Suppressor macrophage (primary cell): ENCODE results near the gene GPR37.

ENCODE experiments used
- DNase-seq, 4 experiments: peaks; one replicate each; pipeline ENCODE4 v3.0.0-alpha.2; 2020 to 2022

GPR37 gene

GRCh38 chr7:124780056-124780455, 14.5 kb upstream of the GPR37 start:
- DNase-seq = no peak

DNA sequence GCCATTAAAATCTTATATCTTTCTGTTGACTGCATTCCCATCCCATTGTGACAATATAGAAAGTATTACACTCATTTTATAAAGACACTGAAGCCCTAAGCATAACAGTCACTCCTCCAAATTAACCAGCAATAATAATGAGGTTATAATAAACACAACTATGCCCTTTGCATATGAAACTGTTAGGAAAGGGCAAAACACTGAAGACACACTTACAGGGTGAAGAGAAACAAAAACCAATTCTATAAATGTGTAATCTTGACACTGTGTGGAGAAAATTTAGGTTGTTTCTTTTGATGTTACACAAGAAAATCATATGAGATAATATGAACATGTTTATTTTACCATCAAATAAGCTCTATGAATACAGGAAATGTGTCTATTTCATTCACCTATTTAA, 14.0 kb upstream of the GPR37 start:
- no peak for DNase-seq

DNA sequence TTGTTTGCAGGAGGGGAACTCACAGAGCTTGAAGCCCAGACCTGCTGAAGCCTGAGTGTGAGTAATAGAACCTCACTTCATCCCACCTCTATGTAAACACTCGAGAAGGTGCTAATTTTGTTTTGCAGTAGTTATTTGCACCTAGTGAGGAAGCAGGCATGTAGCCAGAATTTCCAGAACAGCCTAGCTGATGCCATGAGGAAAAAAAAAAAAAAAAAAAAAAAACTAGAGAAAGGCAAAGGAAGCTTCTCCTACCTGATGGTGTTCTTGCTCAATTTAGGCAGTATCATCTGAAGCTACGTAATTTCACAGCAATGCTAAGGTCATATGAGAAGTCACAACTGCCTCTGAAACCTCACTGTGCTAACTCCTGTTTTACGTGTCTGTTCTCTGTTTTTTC, 13.6 kb upstream of the GPR37 start:
- no peak for DNase-seq

DNA sequence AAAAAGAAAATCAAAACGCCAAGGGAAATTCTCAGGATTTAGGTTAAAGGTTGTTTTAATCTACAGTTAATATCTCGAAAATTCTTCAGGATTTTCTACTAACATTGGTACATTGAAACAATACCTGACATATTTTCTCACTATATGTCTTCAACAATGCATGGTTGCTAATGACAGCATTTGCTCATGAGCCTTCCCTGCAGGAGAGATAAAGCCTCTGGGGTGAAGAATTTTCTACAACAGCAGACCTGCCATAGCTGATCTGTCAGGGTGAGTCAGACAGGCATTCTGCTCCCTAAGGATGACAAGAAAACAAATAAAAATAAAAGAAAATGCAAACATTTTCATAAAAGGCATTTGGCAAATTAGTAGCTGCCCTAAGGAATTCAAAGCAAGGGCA, 11.7 kb upstream of the GPR37 start:
- DNase-seq = no peak

GRCh38 chr7:124776153-124776552, 10.6 kb upstream of the GPR37 start:
- DNase-seq = no peak

GRCh38 chr7:124775422-124775821, 9.8 kb upstream of the GPR37 start:
- DNase-seq = no peak

DNA sequence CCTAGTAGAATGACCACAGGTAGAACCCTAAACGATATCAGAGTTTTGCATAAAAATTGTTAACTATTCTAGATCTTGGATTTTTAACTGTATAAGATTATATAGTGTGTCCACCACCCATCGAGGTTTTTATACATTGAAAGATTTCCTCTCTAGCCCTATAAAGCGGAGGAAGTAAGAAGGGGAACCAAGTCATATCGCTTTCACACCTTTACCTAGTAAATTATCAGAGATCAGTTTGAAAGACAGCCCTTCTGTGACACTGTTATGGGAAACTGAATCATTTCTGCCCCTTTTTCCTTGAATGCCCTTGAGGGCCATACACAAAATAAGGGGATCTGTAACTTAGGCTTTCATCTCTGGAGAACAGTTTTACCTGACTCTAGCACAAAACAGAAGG, 8.3 kb upstream of the GPR37 start:
- no peak for DNase-seq

DNA sequence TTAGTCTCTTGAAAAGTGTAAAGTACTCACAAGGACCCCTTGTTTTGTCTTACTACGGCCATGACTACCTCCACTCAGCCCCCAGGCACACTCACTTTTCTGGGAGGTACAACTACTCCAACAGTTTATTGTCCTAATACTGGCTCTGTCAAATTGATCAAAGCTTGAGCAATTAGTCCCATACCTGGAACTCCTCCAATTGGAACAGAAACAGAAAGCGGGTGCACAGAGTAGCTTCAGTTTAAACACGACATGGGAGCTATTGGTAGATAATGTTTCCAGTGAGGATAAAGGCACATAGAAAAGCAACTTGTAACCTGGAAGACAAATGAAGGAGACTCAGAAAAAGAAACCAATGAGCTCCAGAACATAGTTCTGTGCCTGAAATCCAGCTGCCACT, 7.7 kb upstream of the GPR37 start:
- DNase-seq = no peak

DNA sequence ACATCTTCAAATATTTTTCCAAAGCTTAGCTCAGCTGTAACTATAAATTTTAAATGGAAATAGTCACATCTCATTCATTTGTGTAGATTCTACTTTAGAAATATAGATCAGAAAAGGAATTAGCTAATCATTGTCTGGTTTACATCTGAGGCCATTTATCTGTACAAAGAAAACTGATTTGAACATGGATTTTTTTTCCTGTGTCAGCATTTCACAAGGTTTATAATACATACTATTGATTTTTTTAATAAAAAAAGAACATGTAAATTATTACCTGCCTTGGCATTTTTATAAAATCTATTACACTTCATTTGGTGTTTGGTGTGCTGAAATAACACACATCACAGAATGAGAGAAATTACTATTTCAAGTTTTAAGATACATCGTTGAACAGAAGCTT, 3.5 kb upstream of the GPR37 start:
- no peak for DNase-seq

- no peak for DNase-seq
These were observed 2.9 kb upstream of the GPR37 start for GRCh38 chr7:124768525-124768924.

GRCh38 chr7:124764847-124765400, 668 bp downstream of the GPR37 start:
- DNase-seq = no peak

GRCh38 chr7:124764051-124764846, 1.3 kb downstream of the GPR37 start:
- no peak for DNase-seq

DNA sequence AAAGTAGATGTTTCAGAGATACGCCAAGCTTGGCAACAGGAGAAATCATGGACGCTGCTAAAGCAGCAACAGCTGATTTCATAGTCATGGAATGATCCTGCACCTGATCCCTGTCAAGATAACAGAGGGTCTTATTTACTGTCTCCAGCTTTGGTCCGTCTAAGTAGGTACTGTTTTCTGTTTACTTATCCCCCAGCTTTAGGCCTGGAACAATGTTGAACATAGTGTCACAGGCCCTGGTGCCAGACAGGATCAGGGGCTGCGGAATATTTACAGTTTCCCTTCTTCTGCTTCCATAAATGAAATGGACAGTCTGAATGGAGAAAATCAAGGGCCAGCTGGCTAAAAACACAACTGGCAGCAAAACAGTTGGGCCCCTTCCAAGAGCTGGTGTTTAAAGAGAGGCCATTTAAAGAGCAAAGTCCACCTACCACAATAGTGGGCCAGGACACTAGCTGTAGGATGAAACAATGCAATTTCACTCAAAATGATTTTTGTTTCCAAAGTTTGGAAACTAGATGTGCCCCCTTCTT, 2.9 kb downstream of the GPR37 start:
- DNase-seq = no peak

DNA sequence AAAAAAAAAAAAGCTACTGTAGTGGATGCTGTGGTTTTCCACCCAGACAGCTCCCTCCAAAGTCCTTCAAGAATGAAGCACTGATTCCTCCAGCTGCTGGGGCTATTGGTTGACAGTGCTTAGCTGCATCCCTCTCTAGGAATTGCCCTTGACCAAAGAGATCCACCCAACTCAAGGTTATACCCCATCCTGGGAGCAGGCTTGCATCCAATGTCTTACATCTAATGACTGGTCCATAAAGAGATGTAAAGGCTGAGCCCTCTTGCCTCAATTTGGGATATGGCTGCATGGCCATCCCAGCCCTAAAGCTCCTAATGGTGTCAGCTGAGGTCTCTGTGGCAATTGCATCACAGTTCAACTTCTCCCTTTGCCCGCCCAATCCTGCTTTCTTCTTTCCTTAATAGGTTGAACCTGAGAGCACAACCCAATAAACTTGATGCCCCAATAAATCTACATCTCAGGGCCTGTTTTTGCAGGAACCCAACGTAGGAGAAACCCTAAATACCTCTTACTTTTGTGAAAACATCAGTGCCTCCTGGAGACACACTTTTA, 4.4 kb downstream of the GPR37 start:
- DNase-seq = no peak

DNA sequence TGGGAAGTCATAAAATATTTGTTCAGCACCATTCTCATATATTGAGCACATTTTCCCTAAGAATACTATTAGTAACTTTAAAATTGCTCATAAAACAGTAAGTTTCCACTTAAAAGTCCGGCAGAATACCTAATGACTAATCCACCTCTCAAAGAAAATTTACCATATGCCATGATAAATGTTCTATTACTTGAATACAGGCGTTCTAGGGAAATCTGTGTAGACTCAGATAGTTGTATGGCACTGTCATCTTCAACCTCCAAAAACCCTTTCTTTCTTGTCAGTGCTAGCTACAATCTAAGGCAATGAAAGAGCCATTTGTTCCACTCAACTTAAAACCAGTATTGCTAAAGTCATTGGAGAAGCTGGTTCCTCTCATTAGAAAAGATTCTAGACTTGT, 7.3 kb downstream of the GPR37 start:
- DNase-seq = no peak

GRCh38 chr7:124754576-124755268, 10.9 kb downstream of the GPR37 start:
- DNase-seq = no peak

GRCh38 chr7:124752310-124752709, 13.3 kb downstream of the GPR37 start:
- no peak for DNase-seq

DNA sequence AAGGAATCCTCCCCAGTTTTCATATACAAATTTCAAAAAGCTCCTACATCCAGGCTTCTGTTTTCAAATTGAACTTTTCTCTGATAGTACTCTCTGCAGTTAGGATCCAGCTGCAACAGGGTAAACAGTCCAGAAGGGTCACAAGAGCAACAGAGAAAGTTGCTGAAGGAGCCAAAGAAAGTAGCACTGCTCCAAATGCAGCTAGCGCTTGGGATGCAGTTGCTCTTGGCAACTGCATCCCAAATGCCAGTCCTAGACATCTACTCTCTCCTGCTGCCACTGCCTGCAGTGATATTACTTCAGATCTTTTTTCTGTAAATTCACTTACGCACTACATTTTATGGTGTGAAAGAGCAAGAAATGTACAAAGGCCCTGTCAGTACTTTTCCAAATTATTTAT, 14.6 kb downstream of the GPR37 start:
- no peak for DNase-seq

GRCh38 chr7:124747072-124747471, 18.5 kb downstream of the GPR37 start:
- DNase-seq = no peak

DNA sequence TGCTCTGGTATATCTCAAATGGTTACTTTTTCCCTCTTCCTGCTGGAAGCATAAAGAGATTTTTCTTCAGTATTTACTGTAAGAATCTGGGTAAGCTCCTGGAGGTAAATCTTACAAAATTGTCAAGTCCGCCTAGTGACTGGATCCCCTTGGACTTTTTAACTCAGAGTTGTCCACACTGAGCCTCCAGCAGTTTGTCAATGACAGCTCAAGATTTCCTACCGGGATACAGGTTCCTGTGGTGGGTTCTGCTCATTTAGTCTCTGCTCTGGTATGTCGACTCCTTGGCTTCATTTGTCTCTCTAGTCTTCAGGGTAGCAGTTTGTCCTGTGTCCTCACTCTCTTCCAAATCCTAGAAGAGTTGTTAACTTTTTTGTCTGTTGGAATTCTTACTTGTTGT, 27.0 kb downstream of the GPR37 start:
- no peak for DNase-seq

DNA sequence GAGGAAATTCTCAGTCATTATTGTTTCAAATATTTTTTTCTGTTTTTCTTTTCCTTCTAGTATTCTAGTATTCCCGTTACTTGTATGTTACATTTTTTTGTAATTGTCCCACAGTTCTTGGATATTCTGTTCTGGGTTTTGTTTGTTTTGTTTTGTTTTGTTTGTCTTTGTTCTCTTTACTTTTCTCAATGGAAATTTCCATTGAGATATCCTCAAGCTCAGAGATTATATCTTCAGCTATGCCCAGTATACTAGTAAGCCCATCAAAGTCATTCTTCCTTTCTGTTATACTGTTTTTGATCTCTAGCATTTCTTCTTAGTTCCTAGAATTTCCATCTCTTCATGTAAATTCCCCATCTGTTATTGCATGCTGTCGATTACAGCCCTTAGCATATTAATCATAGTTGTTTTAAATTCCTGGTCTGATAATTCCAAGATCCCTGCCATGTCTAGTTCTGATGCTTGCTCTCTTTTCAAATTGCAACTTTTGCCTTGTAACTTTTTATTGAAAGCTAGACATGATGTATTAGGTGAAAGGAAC, 27.8 kb downstream of the GPR37 start:
- no peak for DNase-seq

GRCh38 chr7:124728610-124729009, 37.0 kb downstream of the GPR37 start:
- DNase-seq = no peak

GRCh38 chr7:124724507-124725192, 40.9 kb downstream of the GPR37 start:
- DNase-seq = no peak
